Activated CD4-positive, alpha-beta T cell treated with anti-CD3 and anti-CD28 coated beads, Interleukin-10, Interleukin-2, amounts not matched to agents 100 ng/mL and 50 ng/mL, durations not matched to agents 16 hours and 8 hours (primary cell): ENCODE measurements around the gene ABCG1.

Experiments used
- DNase-seq: peaks from one replicate; pipeline ENCODE4 v3.0.0-alpha.2; 2020

The ABCG1 gene

DNA sequence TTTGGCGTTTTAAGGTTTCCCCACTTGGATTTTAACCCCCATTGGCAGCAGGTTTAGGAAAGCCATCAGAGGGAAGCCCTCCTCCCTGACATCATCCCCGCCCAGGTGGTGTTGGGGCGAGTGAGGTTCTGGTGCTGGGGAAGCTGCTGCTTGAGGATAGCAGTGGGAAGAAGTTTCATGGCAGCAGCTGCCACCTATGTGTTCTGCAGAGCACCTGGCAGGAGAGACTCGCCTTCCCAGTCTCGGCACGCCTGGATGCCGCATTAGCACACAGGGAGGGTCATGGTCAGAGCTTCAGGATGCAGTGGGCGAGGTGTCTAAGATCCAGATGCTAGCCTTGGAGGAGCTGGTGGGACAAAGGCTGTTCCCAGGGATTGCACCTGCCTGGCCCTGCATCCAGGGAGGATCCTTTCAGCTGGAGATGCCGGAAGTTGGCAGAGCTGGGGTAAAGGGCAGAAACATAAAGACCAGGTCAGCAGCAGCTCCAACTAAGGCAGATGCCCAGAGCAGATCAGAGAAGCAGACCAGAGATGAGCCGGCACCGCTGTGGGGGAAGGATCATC is 33.9 kb downstream of the ABCG1 start:
- DNase-seq = no peak

DNA sequence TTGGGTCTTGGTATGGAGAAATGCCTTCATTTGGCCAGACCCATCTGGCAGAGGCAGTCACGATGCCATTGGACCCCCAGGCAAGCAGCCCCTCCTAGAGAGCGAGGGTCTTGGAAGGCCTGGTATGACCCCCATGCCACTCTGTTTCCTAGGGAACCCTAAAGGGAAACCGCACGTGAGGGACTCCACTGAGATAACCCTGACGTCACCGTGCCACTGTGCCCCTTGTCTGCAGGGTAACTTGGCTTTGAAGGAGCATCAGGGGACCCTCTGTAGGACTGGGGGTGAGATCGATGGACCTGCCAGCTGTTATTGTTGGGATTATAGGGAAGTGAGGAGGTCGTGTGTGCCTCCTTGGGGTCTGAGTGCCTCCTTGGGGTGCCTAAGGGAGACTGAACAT is 34.5 kb downstream of the ABCG1 start:
- no peak for DNase-seq

DNA sequence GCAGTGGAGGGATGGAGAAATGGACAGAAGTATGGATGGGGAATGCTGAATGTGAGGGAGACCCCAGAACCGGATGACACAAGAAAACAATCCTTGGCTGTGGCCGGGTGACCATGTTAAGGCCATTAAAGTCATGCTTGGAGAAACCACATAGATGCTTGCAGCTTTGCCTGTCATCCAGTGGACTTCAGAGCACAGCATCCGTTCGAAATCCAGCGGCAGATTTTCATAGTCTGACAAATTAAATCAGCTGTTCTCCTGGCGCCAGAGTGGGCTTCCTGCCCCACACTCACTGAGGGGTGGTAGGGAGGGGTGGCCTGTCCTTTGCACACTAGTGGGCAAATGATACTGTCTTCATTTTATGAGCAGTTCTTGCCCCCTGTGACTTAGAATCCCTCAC is 35.1 kb downstream of the ABCG1 start:
- no peak for DNase-seq

DNA sequence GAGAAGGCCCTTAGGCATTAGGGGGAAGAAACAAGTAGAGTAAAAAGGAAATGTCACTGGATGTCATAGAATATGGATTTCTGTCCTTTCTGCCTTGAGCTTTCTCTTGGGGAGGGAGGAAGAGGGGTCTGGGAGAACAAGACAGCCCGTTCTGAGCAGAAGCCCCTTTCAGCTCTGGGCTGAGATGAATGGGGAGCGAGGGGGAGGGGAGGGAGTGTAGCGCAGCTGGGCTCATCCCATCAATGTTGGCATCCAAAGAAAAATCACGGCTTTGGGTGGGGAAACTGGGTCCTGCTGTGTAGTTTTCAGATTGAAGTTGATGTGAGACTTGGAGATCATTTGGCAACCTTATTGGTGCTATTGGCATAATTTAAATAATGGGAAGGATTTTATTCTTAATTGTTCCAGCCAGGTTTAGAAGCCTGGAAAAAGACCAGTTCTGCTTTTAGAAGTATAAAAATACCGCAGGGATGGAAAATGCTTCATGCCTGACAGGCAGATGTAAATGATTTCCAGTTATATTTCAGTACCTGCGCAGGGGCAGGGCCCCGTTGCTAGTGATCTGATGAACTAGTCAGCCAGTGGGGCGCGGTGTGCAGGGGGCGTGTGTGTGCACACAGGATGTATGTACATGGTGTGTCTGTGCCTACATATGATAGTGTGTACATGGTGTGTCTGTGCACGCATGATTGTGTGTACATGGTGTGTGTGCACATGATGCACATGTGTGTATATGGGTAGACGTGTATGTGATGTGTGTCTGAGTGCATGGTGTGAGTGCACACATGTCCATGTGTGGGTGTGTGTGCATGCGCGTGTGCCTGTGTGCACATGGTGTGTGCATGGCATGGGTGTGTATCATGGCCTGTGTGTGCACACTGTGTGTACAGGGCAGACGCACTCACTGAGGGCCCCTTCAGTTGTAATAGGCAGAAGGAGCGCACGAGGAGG is 36.0 kb downstream of the ABCG1 start:
- no peak for DNase-seq

DNA sequence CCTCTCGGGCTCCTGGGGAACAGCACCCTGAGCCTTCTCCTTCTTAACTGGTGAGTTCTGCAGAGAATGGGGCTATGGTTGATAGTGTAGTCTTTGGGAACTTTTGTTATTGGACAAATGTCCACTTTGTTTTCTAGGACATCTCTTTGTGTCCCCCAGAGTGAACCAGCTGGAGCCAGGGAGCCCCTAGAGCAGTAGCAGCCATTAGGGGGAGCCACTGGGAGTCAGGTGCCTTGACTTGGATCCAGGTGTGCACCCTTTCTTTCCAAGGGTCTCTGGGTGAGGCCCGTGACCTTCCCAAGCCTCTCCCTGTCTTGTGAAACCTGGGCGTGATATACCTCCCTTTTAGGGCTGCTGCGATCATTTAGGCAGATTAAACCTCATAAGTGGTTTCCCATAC is 36.9 kb downstream of the ABCG1 start:
- no peak for DNase-seq

DNA sequence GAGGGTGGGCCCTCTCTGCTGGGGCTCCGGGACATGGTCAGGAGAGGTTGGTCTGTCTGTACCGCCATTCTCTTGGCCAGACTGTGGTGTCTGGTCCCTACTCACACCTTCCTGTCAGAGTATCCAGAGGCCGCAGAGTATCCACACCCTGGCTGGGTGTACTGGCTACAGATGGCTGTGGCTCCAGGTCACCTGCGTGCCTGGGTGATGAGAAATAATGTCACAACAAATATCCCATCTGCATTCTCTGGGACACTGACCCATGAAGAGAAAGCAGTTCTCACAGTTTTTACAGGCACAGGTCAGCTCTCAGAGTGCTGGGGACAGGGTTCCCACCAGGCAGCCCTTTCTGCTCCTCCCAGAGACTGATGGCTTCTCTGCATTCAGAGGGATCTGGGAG is 37.4 kb downstream of the ABCG1 start:
- DNase-seq = no peak

DNA sequence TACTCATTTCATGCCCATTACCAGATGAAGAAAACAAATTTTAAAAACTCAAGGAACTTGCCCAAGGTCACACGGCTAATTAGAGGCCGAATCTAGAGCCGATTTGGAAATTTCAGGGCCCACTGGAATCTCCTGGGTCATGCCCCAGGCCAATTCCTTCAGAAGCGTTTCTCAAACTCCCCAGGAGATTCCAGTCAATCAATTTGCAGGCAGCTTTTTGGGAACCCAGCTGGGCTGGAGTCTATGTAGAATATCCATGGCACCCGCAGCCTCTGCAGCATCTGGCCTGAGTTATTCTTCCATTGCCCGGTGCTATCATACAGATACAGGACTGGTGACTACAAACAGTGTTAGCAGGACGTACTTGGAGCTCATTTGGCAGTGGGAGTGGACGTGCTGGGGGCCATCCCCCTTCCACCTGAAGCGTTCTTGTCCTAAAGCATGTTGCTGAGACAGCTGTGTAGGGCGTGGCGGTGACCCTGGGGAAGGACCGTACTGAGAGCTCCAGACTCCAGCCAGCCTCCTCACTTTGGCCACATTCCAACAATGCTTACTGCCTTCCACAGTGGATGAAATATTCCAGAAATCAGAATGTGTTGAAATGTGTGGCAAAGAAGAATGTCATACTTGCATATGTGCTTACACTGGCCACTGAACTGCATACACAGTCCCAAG is 38.3 kb downstream of the ABCG1 start:
- no peak for DNase-seq

DNA sequence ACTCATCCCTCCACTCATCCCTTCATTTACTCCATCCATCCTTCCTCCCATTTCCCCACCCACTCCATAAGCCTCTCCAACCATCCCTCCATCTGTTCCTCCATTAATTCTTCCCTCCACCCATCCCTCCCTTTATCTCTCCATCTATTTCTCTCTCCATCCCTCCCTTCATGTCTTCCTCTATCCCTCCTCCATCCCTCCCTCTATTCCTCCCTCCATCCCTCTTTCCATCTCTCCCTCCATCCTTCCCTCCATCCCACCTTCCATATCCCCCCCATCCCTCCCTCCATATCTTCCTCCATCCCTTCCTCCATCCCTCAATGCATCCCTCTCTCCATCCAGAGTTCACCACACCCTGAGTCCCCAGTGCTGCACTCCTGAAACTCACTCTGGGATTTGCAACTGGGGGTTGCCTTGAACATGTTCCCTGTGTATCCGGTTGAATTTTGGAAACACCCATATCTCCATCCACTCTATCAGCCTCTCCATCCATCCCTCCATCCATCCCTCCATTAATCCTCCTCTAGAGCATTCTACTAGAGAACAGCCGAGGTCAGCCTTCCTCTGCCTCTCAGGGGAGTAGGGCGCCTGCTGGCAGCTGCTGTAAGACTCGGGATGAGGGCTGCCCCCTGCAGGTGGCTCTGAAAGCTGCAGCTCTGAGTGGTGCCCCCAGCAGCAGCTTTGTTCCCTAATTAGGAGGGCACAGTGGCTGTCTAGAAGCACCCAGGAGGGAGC is 39.4 kb downstream of the ABCG1 start:
- peak; percentile 82 for DNase-seq

DNA sequence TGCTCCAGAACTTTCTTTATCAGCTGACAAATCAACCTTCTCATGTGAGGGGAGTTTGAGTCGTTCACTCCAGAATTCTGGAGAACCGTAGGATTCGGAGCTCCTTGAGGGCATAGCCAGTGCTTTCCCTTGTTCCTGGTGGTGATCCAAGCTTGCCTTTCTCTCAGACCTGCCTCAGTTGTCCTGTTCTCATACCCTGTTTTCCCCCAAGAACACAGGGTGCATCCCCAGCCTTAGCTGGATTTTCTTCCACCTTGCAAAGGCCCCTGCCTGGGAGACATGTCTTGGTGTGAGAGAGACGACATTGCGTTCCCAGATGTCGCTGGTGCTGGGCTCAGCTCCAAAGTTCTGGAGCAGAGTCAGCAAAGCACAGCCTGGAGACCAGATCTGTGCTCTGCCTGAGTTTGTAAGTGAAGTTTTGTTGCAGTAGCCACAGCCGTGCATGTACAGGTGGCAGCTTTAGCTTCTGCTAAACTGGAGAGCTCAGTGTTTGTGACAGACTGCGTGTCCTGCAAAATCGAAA is 40.0 kb downstream of the ABCG1 start:
- DNase-seq = no peak

DNA sequence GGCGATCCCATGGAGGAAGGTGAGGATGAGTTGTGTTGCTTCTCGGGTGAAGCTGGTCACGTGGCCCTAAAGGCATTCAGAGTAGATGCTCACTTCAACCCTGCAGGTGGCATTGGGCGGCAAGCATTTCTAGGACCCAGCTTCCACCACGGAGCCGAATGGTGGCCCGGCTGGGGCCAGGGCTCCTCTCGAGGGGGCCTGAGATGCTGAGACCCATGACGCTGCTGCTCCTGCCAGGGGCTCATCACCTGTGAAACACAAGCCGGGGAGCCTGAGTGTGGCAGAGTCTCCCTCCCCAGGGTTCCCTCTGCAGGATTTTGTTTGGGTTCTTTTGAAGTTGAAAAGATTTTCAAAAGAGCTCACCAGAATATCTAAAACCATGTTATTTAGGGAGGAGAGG is 41.2 kb downstream of the ABCG1 start:
- no peak for DNase-seq

DNA sequence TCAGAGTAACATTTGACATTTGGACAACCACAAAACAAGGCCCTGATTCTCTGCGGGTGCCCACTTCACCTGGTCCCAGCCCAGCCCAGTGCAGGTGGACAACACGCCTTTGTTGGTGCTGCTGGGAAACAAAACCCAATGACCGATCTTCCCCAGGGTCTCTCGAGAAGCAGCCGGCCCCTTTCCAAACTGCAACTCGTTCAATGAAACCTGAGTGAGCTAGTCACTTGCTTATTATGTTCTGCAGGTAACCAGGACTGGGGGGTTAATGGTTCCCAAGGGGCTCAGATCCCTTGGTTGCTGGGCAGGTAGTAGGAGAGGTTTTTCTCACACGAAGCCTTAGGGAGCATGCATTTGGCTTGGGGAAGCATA is 42.9 kb downstream of the ABCG1 start:
- no peak for DNase-seq

DNA sequence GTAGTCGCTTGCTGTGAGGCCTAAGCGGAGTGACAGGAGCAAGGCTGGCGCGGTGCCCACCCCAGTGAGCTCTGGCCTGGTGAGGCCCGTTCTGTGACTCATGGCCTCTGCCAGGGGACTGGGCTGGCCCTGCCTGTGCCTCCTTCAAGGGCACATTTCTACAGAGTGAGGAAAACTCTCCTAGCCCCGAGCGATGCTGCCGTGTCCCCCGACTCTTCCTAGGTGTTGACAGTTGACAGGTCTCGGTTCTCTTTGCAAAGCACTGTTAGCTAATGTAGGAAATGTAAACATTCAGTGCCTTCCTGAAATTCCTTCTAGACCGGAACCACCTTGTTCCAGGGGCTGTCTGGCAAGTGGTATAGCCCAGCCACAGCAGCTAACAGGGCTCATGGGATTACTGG is 43.9 kb downstream of the ABCG1 start:
- no peak for DNase-seq

DNA sequence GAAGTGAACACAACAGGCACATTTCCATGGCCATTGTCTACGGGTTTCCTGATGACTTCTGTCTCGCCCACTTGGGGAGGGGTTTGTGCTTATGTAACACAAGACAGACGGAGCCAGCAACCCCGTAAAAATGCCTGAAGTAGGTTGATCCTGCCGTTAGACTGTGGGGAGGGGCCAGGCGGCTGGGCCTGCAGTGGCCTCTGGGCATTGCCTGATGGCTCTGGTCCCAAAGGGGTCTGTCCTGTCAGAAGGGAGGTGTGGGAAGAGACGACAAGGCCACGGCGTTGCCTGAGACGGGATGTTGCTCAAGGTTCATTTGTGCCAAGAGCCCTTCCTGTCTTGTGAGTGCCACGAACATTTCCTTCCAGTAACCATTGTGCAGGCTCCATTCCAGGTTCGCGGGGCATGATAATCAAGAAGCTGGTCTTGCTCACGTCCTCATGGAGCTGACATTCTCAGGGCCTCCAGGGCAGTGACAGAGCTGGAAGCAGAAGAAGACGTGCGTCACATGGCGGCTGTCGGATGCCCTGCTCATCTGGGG is 44.7 kb downstream of the ABCG1 start:
- no peak for DNase-seq

DNA sequence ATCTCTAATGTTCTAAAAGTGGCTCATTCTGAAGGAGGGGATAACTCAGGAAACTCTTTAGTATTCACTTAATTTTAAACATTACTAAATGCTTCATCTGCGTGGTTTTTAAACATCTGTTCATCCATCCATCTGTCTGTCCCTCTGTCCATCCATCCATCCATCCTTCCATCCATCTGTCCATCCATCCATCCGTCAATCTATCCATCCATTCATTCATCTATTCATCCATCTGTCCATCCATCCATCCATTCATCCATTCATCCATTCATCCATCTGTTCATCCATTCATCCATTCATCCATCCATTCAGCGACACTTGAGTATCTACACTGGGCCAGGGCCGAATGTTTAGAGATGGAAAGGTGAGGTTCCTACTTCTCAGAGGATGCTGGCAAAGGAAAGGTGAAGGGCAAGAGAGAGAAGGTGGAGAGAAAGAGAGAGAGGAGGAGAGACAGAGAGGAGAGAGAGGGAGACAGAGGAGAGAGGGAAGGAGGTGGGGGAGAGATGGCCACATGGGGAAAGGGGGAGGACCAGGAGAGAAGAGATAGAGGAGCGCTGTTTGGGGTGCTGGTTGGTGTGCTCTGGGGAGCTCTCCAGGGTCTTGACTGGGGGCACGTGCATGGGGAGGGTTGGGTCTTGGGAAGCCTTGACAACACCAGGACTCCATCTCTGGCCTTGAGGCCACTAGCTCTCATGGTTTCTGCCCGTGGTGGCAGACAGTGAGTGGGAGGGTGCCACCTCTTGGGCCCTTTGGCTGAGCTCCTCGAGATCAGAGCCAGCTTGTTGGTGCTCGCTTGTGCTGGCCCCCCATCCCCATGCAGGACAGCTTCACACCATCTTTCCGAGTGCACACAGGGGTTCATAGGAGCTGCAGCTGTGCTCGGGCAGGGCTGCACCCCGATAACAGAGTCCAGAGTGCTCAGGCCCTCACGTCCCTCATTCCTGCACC is 45.6 kb downstream of the ABCG1 start:
- no peak for DNase-seq

DNA sequence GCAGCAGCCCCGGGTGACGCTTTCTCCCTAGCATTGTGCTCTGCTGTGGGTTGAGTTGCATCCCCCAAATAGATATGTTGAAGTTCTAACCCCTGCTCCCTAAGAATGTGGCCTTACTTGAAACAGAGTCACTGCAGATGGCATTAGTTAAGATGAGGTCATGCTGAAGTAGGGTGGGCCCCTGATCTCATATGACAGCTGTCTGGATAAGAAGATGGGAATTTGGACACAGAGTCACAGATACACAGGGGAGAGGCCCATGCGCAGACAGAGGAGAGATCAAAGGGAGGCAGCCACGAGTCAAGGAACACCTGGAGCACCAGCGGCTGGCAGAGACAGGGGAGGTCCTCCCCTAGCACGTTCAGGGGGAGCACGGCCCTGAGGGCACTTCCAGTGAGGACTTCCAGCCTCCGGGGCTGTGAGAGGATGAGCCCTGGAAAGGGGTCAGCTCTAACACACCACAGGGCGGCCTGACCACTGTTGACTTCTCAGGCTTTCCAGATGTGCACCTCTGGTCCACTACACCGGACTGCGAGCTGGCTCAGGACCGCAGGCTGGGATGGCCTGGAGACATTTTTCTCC is 46.4 kb downstream of the ABCG1 start:
- no peak for DNase-seq

DNA sequence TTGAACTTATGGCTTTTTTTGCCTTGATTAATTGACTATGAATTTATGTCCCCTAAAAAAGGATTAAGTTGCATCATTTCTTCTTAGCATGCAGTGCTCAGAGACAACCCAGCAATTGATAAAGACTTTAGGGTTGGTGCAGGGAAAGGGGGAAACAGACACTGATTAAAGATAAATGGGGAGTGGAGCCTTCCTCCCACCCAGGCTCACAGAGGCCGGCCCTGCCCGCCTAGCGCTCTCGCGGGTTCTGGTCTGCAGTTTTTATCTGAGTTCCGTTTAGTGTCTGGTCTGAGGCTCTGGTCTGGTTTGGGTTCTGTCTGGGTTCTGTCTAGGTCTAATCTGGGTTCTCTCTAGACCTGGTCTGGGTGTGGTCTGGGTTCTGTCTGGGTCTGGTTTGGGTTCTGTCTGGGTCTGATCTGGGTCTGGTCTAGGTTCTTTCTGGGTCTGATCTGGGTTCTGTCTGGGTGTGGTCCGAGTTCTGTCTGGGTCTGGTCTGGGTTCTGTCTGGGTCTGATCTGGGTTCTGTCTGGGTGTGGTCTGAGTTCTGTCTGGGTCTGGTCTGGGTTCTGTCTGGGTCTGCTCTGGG is 48.1 kb downstream of the ABCG1 start:
- no peak for DNase-seq

DNA sequence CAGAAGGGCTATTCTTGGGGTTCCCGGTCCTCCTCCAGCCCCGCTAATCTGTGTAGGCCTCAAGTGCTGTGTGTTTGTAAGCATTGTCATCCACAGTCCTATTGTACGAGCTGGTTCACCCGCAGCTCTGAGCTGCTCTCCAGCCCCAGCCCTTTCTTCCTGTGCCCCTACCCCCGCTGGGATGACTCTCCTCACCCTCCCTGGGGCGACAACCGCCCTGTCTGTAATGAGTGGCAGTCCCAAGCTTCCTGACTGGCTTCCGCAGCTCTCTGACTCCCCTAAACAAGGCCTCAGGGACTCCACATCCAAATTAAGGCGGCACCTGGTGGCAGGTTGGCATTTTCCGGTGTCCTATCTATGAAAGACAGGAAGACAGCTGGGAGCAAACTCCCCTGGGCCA is 50.4 kb downstream of the ABCG1 start:
- no peak for DNase-seq

DNA sequence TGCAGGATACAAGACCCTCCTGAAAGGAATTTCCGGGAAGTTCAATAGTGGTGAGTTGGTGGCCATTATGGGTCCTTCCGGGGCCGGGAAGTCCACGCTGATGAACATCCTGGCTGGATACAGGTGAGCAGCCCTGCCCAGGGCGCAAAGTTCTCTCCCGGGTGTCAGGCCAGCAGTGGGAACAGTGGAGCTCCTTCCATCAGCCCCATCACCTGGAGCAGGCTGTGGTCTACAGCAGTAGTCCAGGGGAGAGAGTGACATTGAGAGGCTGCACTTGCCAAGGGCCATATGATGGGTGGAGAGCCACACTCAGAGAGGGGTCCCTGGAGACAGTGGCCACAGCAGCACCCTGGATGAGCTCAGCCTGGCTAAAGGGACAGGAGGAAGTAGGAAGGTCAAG is 52.1 kb downstream of the ABCG1 start:
- no peak for DNase-seq

DNA sequence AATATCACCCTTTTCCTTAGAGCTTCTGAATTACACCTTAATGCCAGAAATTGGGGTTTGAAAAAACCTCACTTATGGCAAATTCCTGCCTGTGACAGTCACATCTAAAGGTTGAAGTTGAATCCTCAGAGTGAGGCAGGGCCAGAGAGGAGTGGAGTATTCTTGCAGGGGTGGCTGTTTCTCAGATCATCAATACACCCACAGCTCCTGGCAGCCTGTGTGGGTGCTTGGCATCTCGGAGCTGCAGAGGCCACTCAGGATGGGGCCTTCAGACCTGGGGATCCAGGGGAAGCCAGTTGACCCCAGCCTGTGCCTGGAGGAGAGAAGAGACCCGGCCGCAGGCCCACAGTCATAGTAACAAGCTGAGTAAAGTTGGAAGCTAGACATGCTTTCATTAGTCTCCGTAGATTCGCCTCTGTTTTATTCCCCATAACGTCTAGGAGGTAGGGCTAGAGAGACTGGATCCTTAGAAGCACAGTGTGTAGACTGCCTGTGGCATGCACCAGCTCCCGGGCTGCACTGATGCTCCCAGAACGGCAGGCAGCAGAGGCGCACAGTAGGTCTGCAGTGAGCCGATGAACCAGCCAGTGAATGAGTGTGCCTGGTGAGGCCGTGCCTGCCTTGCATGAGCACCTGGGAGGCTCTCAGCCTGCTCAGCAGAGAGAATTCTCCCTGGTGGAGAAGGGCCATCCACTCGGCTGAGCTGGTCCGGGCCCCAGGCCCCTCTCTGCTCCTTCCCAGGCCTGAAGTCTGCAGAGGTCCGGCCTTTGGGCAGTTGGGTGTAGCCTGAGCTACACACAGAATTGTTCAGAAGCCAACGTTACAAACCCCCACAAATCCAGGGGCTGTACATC is 53.4 kb downstream of the ABCG1 start:
- DNase-seq = no peak
